GM21390 (cell line): ENCODE results near the gene POU2F1.
A peak's percentile ranks its signal among the peaks of the same experiment; 100 is the strongest.

Experiments used
- ATAC-seq: cut with Tn5 transposase; IDR thresholded peaks from one replicate; pipeline ENCODE4 v1.9.1; 2021; ENCODE audit not compliant: unreplicated experiment

The POU2F1 gene

GRCh38 chr1:167439301-167439988 lies 218.8 kb downstream of the POU2F1 start:
- no peak for ATAC-seq

- no peak for ATAC-seq
Measured at GRCh38 chr1:167440345-167440744, 219.7 kb downstream of the POU2F1 start.

- ATAC-seq = no peak
Measured at GRCh38 chr1:167440776-167441175, 220.1 kb downstream of the POU2F1 start.

GRCh38 chr1:167441222-167441621 lies 220.5 kb downstream of the POU2F1 start:
- no peak for ATAC-seq

GRCh38 chr1:167442142-167442848 lies 221.6 kb downstream of the POU2F1 start:
- ATAC-seq = peak; percentile 92

DNA sequence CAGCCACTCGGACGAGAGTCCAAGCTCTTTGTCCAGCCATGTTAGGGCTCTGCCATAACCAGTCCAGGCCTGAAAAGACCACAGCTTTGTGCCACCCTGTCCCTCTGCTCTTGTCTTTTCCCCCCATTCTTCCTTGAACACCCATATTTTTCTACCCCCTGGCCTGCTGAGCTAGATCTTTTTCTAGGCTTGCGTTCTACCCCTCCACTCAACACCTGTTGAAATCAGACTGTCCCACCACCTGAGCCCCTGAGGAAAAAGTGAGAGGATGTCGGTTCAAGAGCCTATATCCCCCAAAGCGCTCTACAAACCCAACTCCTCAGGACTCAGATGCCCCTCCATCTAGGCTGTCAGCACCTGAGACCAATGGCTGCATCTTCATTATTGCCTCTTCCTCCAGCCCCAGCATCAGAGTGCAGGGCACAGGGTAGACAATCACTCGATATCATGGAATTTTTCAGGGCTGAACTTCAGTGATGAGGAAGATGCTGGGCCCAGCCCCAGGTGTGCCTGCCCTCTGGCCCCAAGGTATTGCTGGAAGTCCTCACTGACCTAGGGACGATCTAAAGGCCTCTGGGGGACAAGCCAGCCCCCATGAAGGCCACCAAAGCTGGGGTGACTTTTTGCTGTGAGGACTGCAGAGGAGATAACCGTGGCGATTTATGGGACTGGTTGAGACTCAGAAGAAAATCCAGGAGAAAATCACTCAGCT lies 222.3 kb downstream of the POU2F1 start:
- ATAC-seq = no peak

DNA sequence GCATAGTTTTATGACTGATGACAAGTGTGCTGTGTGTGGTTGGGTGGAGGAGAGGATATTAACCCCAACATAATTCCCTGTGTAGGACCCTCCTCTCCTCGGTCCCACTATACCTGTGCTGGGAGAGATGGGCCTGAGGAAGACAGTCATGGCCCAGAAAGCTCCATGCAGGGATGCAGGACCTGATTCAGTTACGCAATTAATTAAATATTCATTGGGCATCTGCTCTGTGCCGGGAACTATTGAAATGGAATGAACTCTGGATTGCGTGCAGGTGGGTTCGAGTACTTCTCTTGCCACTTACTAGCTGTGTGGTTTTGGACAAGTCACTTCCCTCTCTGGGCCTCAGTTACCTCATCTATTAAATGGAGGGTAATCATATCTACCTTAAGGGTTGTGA lies 223.1 kb downstream of the POU2F1 start:
- no peak for ATAC-seq

DNA sequence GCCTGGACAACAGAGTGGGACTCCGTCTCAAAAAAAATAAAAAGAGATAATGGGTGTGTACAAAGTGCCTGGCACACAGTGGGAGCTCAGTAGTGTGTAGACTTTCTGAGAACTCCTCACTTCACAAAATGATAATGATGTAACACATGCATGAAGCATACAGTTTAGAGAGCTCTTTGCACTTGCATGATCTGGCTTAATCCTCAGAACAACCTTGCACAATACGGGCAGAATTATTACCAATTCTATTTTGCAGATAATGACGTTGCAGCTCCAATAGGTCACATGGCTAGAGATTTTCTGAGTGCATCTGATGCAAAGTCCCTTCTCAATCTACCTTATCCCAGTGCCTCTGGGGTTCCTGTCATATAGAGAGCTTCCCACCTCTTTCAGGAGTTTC lies 226.3 kb downstream of the POU2F1 start:
- ATAC-seq = no peak

DNA sequence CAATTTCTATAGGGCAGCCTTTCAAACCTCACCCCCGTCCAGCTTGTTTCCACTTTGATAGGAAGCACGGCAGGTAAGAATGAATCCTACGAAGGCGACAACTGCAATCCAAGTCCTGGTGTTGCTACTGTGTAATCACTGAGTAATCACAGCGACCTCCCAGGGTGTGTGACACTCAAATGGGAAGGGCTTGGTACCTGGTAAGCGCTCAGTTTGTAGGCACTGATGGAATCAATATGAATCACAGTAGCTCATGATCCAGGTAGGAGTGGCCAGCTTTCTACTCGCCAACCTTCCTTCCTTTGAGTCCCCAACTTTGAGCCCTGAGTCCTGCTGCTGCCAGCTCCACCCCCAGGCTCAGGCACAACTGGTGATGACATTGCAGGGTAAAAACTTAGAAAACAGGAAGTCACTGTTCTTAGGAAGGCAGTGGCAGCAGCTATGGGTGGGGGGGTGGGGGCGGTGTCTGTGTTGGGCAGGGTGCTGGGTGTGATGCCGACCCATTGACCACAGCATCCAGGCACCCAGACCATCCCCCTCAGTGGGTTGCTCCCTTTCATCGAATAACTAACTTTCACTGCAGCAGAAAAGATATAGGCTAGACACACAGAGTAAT lies 226.9 kb downstream of the POU2F1 start:
- peak; percentile 76 for ATAC-seq

GRCh38 chr1:167450843-167451242 lies 230.2 kb downstream of the POU2F1 start:
- ATAC-seq = no peak

GRCh38 chr1:167452483-167452882 lies 231.8 kb downstream of the POU2F1 start:
- no peak for ATAC-seq

DNA sequence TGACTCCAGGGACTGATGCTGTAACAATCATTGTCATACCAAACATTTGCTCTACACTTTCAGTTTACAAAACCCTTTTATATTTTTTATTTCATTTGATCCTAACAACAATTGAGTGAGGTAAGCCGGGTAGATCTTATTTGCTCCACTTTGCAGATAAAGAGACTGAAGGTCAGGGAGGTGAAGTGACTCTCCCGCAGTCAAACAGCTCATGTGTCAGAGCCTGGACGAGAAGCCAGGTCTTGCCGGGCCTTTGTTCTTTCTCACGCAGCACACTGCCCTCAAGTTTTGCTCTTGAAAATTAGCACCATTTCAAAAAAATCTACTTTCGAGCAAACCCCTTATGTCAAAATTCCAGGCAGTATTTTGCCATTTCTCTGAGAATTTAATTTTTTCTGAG lies 232.4 kb downstream of the POU2F1 start:
- ATAC-seq = no peak

GRCh38 chr1:167454304-167454893 lies 233.7 kb downstream of the POU2F1 start:
- no peak for ATAC-seq

DNA sequence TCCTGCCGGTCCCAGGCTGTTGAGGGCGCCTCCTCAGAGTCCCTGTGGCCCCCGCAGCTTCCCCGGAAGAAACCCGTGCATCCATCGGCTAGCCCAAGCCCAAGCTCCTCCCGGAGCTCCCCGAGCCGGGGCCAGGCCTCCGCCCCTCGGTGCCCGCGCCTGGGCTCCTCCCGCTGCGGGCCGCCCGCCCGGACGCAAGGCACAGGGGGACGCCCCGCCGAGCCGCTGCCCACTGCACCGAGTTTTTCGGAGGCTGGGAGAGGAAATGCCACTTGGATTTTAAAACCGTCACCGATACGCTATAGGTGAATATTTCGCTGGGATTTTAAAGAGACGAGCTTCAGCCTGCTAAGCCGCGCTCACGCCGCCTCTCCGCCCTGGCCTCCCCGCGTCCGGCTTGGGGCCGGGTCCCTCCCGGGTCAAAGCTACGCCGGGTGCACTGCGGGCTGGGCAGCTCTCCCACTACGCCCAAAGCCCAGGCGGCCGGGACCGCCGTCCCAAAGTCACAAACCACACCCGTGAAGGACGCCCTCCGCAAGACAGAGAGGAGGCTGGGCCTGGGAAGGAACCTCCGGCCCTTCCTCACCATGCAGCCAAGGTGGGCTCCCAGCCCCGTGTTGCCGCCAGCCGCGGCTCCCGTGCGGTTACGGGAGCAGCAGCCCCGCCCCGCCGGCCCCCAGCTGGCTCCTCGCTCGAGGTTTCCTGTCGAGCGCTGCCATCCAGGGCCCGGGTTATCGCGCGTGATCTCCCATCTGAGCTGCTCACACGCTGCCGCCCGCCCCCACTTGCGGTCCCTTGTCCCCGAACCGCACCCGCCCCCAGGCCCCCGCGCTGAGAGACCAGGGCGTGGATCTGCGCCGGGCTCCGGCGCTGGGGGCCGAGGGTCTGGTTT lies 234.5 kb downstream of the POU2F1 start:
- peak; percentile 62 for ATAC-seq

DNA sequence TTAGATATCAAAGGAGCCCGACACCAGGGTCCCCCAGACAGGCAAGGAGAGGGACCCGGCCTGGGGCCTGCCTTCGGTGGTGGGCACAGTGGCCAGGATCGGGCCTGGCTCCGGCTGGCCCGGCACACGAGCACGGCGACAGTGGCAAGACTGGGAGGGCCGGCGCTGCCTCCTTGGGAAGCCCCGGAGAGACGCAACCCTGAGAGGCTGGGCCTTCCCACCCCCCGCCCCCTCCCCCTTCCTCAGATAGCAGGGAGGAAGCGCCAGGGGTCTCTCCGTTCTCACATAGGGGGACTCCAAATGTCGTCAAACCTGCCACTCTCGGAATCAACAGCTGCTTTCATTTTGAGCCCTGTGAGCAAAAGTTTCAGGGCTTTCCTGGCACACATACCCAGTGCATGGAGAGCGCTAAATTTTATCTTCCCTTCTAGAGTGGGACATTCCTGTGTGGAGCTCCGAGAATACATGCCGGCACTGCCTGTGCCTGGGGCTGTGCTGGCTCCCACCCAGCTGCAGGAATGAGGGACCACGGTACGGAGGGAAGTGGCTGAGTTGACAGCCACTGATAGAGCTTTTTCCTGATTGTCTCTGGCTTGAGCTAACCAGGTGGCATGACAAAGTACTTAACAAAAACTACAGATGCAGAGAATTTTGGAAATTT lies 235.2 kb downstream of the POU2F1 start:
- ATAC-seq = peak; percentile 30

DNA sequence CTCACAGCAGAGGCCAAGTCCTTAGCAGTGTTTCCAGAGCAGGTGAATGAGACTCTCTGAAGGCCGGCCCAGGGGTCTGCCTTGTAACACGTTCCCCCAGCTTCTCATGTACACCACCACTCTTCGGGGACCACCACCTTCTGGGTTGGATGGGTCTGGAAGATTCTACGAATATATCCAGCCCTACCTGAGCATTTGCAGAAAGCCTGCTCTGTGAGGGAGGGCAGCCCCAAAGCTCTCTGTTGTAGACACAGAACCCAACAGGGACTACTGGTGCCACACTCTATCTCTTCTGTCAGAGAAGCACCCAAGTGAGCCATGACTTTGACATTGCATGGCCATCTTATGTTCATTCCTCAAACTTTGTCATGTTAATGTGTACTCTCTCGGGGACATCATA lies 235.8 kb downstream of the POU2F1 start:
- no peak for ATAC-seq

DNA sequence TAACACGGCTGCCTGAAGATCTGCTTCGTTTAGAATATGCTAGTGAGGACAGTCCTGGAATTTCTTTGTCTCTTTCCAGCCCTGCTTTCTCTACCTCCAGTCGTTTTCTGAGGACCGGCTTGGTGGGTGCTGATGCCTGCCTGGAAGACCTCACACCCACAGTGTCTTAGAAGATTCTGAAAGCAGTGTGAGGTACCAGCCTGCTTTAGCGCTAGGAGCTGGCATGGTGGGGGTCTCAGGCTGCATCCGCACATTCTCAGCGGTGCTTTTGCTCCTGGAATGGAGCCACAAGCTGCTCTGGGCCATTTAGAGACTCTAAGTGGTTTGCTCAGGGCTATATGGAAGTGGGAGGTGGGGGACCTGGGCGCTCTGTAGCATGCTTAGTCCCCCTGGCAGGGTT lies 236.2 kb downstream of the POU2F1 start:
- no peak for ATAC-seq

DNA sequence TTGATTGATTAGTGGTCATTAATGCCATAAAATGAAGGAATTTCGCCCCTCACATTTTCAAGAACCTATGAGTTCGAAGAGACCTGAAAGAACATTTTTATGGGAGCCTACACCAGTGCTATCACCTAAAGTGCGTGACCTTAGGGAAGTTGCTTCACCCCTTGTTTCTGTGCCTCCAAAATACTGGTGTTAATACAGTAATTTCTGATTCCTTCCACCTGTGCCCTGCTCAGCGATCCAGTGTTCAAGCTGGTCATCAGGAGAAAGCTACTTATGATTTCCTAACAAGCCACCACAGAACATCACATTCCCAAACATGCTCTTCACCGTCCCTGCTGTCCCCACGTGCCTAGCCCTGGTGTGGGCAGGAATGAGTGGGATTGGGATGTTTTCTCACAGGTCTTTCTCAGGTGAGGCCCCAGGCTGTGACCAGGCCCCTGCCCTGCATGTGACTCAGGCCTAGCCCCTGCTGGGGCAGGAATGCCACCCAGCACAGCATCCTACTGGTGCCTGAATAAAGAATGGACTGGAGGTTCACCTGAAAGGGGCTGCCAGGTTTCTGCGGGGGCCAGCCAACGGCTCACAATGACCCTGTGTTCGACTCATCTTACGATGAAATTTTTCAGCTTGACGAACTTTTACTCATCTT lies 237.4 kb downstream of the POU2F1 start:
- no peak for ATAC-seq

- no peak for ATAC-seq
Measured at GRCh38 chr1:167460836-167461235, 240.2 kb downstream of the POU2F1 start.
